Neural crest cell (in vitro differentiated cells): Measurements from ENCODE around the gene VSX2. TPM values are rescaled to one million over a fixed set of nuclear protein-coding genes. Genes with fewer than 3 reads are reported as not detected.

Source experiments
- DNase-seq: peaks from one replicate; pipeline ENCODE4 v3.0.0; 2021; ENCODE audit warnings: low read depth, mixed read lengths, low spot score
- H3K27ac Mint-ChIP-seq: one replicate; pipeline ENCODE4 v1.8.0; 2021; ENCODE audit warnings: mild to moderate bottlenecking, mixed read lengths; ENCODE audit not compliant: unreplicated experiment
- H3K27me3 Mint-ChIP-seq: 2 replicates; pipeline ENCODE4 v1.8.0; 2021; ENCODE audit warnings: low read depth, mild to moderate bottlenecking, mixed read lengths
- H3K36me3 Mint-ChIP-seq: 2 replicates; pipeline ENCODE4 v1.8.0; 2021; ENCODE audit warnings: low read depth, mild to moderate bottlenecking, mixed read lengths
- H3K4me1 Mint-ChIP-seq: 2 replicates; pipeline ENCODE4 v1.8.0; 2021; ENCODE audit warnings: mixed read lengths
- H3K4me3 Mint-ChIP-seq: one replicate; pipeline ENCODE4 v1.8.0; 2021; ENCODE audit warnings: mild to moderate bottlenecking, mixed read lengths
- H3K9me3 Mint-ChIP-seq: 2 replicates; pipeline ENCODE4 v1.8.0; 2021; ENCODE audit warnings: mixed read lengths
- CTCF ChIP-seq: fragments of 200-600 bp; sonication (generic); conservative IDR thresholded peaks from 2 replicates; pipeline ENCODE4 v1.5.0; 2021; ENCODE audit warnings: antibody characterized with exemption, mild to moderate bottlenecking
- total RNA-seq: library from RNA; stranded (reverse); gene quantifications from 2 replicates; pipeline ENCODE4 v1.2.1, GENCODE V29; 2021

Gene VSX2
- total RNA-seq, 1 donor from 2014 or later: 0.89 TPM

GRCh38 chr14:74309125-74310022 lies 70.1 kb downstream of the VSX2 start:
- no peak for DNase-seq
- H3K36me3 Mint-ChIP-seq: no peaks in the 10 kb centered on the region
- H3K9me3 Mint-ChIP-seq: no peaks in the 10 kb centered on the region
- no peak overlapping the region for H3K27ac Mint-ChIP-seq
- H3K27me3 Mint-ChIP-seq: no peaks in the 10 kb centered on the region
- H3K4me3 Mint-ChIP-seq: no peak overlapping the region
- no peak for TF ChIP-seq CTCF
- no peaks in the 10 kb centered on the region for H3K4me1 Mint-ChIP-seq

GRCh38 chr14:74312161-74312560 lies 72.9 kb downstream of the VSX2 start:
- H3K27ac Mint-ChIP-seq: no peak overlapping the region
- no peaks in the 10 kb centered on the region for H3K36me3 Mint-ChIP-seq
- H3K27me3 Mint-ChIP-seq: no peaks in the 10 kb centered on the region
- no peak for DNase-seq
- no peak overlapping the region for H3K4me3 Mint-ChIP-seq
- no peaks in the 10 kb centered on the region for H3K4me1 Mint-ChIP-seq
- TF ChIP-seq CTCF: no peak
- no peaks in the 10 kb centered on the region for H3K9me3 Mint-ChIP-seq

Other genes with a start within 250 kb of the VSX2 start
- gene ENTPD5, start 220.2 kb upstream of the VSX2 start, total RNA-seq: 9.5 and 9.7 TPM in 2 replicates
- gene BBOF1, start 220.1 kb upstream of the VSX2 start, total RNA-seq: 2.7 and 3.1 TPM in 2 replicates
- gene ALDH6A1, start 155.0 kb upstream of the VSX2 start, total RNA-seq: 30.3 and 31.2 TPM in 2 replicates
- gene LIN52, start 154.5 kb upstream of the VSX2 start, total RNA-seq: 22.3 and 22.4 TPM in 2 replicates
- 98.8 TPM in 2 replicates for gene ABCD4, start 63.5 kb downstream of the VSX2 start, total RNA-seq
- gene VRTN, start 109.0 kb downstream of the VSX2 start, total RNA-seq: not detected in 2 replicates
- gene SYNDIG1L, start 186.8 kb downstream of the VSX2 start, total RNA-seq: not detected in 2 replicates